Endothelial cell of umbilical vein (primary cell): ENCODE data around the gene PROK1.

ENCODE experiments used
- EZH2 ChIP-seq: IDR thresholded peaks from 2 replicates; pipeline ENCODE4 v1.6.1; 2012; ENCODE audit warnings: borderline replicate concordance, low read depth, mild to moderate bottlenecking, moderate library complexity, low read length, inconsistent platforms; ENCODE audit not compliant: severe bottlenecking
- MYC ChIP-seq: IDR thresholded peaks from one replicate; pipeline ENCODE4 v1.6.1; 2011; ENCODE audit warnings: mild to moderate bottlenecking, low read depth, low read length
- POLR2A ChIP-seq: IDR thresholded peaks from 2 replicates; pipeline ENCODE4 v1.6.1; 2012; ENCODE audit warnings: low read depth, mild to moderate bottlenecking, control low read depth, low read length
- POLR2AphosphoS5 ChIP-seq: IDR thresholded peaks from 2 replicates; pipeline ENCODE4 v1.6.1; 2012; ENCODE audit warnings: low read depth, mild to moderate bottlenecking, control low read depth, low read length, moderate library complexity; ENCODE audit not compliant: insufficient read depth
- TF ChIP-seq, protein P1 (sequence below), 2 donors: IDR thresholded peaks; 1 replicate in 1 of 2; 2 replicates in 1 of 2; pipeline ENCODE4 v1.5.1; 2011; ENCODE audit warnings: low read length in 2 of 2, mild to moderate bottlenecking in 2 of 2, moderate library complexity in 2 of 2, control low read depth in 1 of 2, inconsistent platforms in 1 of 2, low read depth in 1 of 2; ENCODE audit not compliant: insufficient read depth in 1 of 2; ENCODE audit errors: extremely low read depth in 1 of 2
- TF ChIP-seq, protein P2 (sequence below): IDR thresholded peaks from 2 replicates; pipeline ENCODE4 v1.6.1; 2011; ENCODE audit not compliant: insufficient read depth, insufficient read length

DNA sequence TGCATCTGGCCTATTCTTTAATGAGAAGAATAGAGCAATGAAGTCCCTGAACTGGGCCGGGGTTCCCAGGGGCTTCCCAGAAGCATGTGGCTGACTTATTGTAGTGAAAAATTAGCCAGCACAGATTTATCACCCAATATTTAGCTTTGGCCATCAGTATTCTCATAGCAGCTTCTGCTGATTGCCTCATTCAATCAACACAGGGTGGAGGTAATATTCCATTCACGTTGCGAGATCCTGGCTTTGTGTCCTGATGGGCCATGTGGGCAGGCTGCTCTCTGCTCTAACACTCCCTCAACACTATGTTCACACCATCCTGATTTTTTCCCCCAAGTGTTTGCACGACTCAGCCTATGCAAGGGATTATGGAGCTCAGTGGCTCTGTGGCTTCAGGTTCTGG, 22.0 kb upstream of the PROK1 start:
- TF ChIP-seq, protein P1, sequence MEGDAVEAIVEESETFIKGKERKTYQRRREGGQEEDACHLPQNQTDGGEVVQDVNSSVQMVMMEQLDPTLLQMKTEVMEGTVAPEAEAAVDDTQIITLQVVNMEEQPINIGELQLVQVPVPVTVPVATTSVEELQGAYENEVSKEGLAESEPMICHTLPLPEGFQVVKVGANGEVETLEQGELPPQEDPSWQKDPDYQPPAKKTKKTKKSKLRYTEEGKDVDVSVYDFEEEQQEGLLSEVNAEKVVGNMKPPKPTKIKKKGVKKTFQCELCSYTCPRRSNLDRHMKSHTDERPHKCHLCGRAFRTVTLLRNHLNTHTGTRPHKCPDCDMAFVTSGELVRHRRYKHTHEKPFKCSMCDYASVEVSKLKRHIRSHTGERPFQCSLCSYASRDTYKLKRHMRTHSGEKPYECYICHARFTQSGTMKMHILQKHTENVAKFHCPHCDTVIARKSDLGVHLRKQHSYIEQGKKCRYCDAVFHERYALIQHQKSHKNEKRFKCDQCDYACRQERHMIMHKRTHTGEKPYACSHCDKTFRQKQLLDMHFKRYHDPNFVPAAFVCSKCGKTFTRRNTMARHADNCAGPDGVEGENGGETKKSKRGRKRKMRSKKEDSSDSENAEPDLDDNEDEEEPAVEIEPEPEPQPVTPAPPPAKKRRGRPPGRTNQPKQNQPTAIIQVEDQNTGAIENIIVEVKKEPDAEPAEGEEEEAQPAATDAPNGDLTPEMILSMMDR (IDR thresholded peaks at IDR 0.05; ENCODE audit: extremely low read depth in 1 of 2, insufficient read depth in 1 of 2, low read depth in 1 of 2, low read length in 2 of 2), result no peak
- TF ChIP-seq POLR2A (no peak), MYC (no peak), POLR2AphosphoS5 (no peak), EZH2 (no peak)
- TF ChIP-seq, protein P2, sequence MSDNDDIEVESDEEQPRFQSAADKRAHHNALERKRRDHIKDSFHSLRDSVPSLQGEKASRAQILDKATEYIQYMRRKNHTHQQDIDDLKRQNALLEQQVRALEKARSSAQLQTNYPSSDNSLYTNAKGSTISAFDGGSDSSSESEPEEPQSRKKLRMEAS, result no peak
